GM23248 (cell line): Measurements from ENCODE around the gene HIPK2.

Experiments
- EZH2 ChIP-seq: fragments of 200-600 bp; sonication (generic); IDR thresholded peaks from 2 replicates; pipeline ENCODE4 v1.6.1; 2018; ENCODE audit warnings: antibody characterized with exemption, mild to moderate bottlenecking; ENCODE audit not compliant: insufficient read depth, poor library complexity, severe bottlenecking
- EZH2phosphoT487 ChIP-seq: fragments of 200-600 bp; sonication (generic); IDR thresholded peaks from 2 replicates; pipeline ENCODE4 v1.6.1; 2018; ENCODE audit warnings: antibody characterized with exemption, moderate library complexity, mild to moderate bottlenecking, low read depth; ENCODE audit not compliant: insufficient read depth

DNA sequence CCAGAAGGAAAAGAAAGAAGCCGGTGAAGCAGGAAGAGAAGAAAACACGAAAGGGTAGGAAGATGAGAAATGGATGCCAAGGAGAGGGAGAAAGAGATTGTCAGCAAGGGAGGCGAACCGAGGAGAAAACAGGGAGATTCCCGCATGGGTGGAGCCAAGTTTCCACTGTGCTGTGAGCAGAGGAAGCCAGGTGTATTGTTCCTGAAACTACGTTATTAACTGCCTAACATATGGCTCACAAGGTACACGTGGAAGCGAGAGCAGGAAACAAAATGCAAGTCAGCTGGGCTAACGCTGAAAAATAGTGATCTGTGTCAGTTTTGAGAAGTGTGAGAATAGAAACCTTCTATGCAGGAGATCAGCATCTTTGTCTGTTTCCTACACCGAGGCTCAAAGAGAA, 20.4 kb upstream of the HIPK2 start:
- TF ChIP-seq EZH2 (no peak), EZH2phosphoT487 (no peak)
